Left lung (tissue), 10 donors: ENCODE data around the gene NDUFA7. TPM values are rescaled to one million over a fixed set of nuclear protein-coding genes. Genes with fewer than 3 reads are reported as not detected.
A peak's percentile ranks its signal among the peaks of the same experiment; 100 is the strongest.

ENCODE experiments used
- ATAC-seq: fragments of 200-7000 bp; cut with Tn5 transposase; one replicate; pipeline ENCODE4 v1.9.1; 2020; ENCODE audit warnings: moderate library complexity
- DNase-seq, 4 donors: peaks; one replicate each; pipeline ENCODE4 v3.0.0-alpha.2; 2013 to 2020
- H3K27ac ChIP-seq, 2 donors: fragments of 200-600 bp; sonication (generic) in 1 of 2; one replicate each; pipeline versions ENCODE4 v1.5.0 to v1.8.0; 2020 to 2021
- H3K27me3 ChIP-seq, 2 donors: fragments of 200-600 bp; sonication (generic) in 1 of 2; one replicate each; pipeline versions ENCODE4 v1.5.0 to v1.8.0; 2020 to 2021
- H3K36me3 ChIP-seq, 2 donors: fragments of 200-600 bp; sonication (generic) in 1 of 2; one replicate each; pipeline versions ENCODE4 v1.5.0 to v1.8.0; 2020 to 2021
- H3K4me1 ChIP-seq, 2 donors: fragments of 200-600 bp; one replicate each; pipeline ENCODE4 v1.8.0; 2021
- H3K4me3 ChIP-seq, 2 donors: fragments of 200-600 bp; sonication (generic) in 1 of 2; one replicate each; pipeline versions ENCODE4 v1.5.0 to v1.8.0; 2020 to 2021; ENCODE audit warnings: mild to moderate bottlenecking in 1 of 2
- H3K9me3 ChIP-seq, 2 donors: fragments of 200-600 bp; sonication (generic) in 1 of 2; one replicate each; pipeline versions ENCODE4 v1.5.0 to v1.8.0; 2020 to 2021
- intact Hi-C, 2 donors: fragments of 100-400 bp; cut with DNase I; formaldehyde crosslinking; loops; one replicate each; pipeline versions ENCODE4 v1.11.2 to v1.14.2; 2022
- polyA plus RNA-seq, 6 donors: library from polyadenylated mRNA; unstranded; fragments of 120-200 nt; gene quantifications; one replicate each; pipeline ENCODE4 v1.2.1, GENCODE V29; 2013; ENCODE audit not compliant: insufficient read length in 6 of 6
- total RNA-seq, 2 donors: library from RNA; stranded (reverse); fragmentation: NEBNext Ultra II Directional; extraction: Animal tissue kit (Norgen Biotek cat#: 25700); gene quantifications; one replicate each; pipeline ENCODE4 v1.2.1, GENCODE V29; 2021
- TF ChIP-seq, protein P1 (sequence below), 2 donors: fragments of 200-600 bp; sonication (generic) in 1 of 2; IDR thresholded peaks; one replicate each; pipeline versions ENCODE4 v1.5.0 to v1.8.0; 2021; ENCODE audit warnings: antibody characterized with exemption in 2 of 2
- donor health status: DM: no; HTN: yes; CAD: no.
- donor health status: DM: no; HTN: no; CAD: no.

Gene NDUFA7
- total and polyA plus RNA-seq, 8 donors, result 32.0 to 51.6 (median 38.7) TPM

DNA sequence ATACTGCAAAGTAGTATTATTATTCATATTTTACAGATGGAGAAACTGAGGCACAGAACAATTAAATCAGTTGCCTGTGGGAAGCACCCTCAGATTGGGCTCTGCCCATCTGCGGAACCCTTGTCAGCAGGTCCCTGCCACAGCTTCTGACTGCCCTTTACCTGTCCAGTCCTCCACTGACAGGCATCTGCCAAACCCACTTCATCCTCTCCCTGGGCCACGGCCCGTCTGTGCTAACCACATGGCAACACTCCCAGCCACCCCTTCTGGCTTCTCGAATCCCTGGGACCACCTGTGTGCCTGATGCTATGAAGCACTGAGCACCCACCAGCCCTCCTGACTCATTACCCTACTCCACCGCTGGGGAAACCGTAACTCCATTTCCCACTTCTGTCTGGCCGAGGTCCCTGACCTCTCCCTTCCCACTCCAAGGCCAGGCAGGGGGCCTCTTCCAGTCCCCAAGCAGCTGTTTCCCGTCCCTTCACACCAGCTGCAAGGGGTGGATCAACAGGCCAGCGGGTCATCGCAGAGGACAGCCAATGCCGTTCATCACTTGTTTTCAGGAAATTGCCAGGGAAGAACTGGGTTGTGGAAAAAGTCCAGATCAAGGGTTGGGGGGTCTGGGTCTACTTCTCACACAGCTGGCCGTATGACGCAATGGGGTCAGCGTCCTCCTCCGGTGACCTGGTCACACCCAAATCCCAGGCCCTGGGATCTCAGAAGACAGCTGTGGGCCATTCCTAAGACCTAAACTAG lies 19.3 kb upstream of the NDUFA7 start:
- Histone ChIP-seq H3K27ac (peak overlapping the region in 1 of 2 donors; percentile 94), H3K27me3 (peaks cover 6 to 84% of the 10 kb centered on the region in 2 donors), H3K36me3 (no peaks in the 10 kb centered on the region), H3K4me3 (no peak overlapping the region), H3K4me1 (peaks cover 0 to 42% of the 10 kb centered on the region in 2 donors), H3K9me3 (no peaks in the 10 kb centered on the region)
- TF ChIP-seq, protein P1, sequence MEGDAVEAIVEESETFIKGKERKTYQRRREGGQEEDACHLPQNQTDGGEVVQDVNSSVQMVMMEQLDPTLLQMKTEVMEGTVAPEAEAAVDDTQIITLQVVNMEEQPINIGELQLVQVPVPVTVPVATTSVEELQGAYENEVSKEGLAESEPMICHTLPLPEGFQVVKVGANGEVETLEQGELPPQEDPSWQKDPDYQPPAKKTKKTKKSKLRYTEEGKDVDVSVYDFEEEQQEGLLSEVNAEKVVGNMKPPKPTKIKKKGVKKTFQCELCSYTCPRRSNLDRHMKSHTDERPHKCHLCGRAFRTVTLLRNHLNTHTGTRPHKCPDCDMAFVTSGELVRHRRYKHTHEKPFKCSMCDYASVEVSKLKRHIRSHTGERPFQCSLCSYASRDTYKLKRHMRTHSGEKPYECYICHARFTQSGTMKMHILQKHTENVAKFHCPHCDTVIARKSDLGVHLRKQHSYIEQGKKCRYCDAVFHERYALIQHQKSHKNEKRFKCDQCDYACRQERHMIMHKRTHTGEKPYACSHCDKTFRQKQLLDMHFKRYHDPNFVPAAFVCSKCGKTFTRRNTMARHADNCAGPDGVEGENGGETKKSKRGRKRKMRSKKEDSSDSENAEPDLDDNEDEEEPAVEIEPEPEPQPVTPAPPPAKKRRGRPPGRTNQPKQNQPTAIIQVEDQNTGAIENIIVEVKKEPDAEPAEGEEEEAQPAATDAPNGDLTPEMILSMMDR (IDR thresholded peaks at IDR 0.05), result peak in 1 of 2 donors; percentile 35
- ATAC-seq, result no peak
- intact Hi-C loops, result no loop called here
- DNase-seq, result peak in 2 of 4 donors; percentile 71 to 85

DNA sequence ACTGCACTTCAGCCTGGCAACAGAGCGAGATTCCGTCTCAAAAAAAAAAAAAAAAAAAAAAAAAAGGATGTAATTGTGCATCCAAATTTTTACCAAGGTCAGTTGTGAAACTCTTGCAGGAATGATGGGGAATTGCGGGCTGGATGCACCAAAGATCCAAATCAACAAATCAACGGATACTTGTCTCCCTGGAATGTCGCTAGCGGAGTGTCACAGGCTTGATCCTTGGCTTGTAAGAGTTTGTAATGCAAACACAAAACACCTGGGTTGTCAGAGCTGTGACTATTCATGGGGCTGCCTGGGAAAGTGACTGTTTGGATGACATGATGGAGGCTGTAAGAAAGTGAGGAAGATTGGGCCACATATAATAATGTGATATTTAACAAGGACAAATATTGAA lies 17.7 kb upstream of the NDUFA7 start:
- intact Hi-C loops, result no loop called here
- H3K9me3 ChIP-seq, result no peaks in the 10 kb centered on the region
- H3K4me3 ChIP-seq, result no peak overlapping the region
- H3K27ac ChIP-seq, result no peak overlapping the region
- H3K36me3 ChIP-seq, result no peaks in the 10 kb centered on the region
- TF ChIP-seq, protein P1 (IDR thresholded peaks at IDR 0.05), result no peak
- peaks cover 0 to 58% of the 10 kb centered on the region in 2 donors for H3K4me1 ChIP-seq
- ATAC-seq (no peak), DNase-seq (no peak)
- peaks cover 15 to 85% of the 10 kb centered on the region in 2 donors for H3K27me3 ChIP-seq

DNA sequence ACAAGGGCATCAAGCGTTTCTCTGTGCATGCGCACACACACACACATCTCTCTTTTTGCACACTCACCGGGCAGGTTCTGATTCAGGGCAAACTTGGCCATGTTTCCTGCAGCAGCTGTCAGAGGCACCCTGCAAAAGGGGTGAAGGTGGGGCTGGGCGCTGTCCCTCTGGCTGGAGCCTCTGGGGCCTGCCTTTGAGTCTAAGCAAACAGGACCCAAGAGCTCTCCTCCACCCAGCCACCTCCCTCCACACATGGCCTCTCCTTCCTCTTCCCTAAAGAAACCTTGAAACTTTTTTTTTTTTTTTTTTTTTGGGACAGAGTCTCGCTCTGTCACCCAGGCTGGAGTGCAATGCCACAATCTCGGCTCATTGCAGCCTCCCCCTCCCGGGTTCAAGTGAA lies 16.6 kb upstream of the NDUFA7 start:
- Histone ChIP-seq H3K36me3 (no peaks in the 10 kb centered on the region), H3K27me3 (peaks cover 24 to 85% of the 10 kb centered on the region in 2 donors), H3K4me1 (peaks cover 0 to 54% of the 10 kb centered on the region in 2 donors), H3K4me3 (no peak overlapping the region), H3K27ac (no peak overlapping the region), H3K9me3 (no peaks in the 10 kb centered on the region)
- no peak for DNase-seq
- TF ChIP-seq, protein P1 (IDR thresholded peaks at IDR 0.05), result no peak
- intact Hi-C loops, result no loop called here
- ATAC-seq, result no peak

DNA sequence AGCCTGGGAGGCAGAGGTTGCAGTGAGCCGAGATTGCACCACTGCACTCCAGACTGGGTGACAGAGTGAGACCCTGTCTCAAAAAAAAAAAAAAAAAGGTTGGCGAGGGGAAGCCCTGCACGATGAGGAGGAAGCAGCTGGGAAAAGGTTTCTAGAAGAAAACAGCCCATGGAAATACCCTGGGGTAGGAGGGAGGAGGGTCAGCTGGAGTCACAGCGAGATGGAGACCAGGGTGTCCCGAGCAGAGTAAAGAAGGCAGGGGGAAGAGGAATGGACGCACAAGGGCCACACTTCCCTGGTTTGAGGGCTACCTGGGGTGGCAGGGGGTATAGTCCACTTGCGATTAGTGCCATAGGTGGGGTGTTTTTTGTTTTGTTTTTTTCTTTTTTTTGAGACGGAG lies 15.5 kb upstream of the NDUFA7 start:
- intact Hi-C loops, result no loop called here

DNA sequence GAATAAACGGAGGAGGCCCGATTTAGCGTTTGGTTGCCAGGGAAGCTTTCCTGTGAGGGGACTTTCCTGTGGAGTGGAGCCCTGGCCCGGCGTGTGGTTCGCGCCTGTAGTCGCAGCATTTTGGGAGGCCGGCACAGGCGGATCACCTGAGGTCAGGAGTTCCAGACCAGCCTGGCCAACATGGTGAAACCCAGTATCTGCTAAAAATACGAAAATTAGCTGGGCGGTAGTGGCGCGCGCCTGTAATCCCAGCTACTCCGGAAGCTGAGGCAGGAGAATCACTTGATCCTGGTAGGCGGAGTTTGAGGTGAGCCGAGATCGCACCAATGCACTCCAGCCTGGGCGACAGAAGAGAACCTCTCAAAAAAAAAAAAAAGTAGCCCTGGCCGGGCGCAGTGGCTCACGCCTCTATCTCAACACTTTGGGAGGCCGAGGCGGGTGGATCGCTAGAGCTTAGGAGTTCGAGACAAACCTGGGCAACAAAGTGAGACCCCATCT lies 14.9 kb upstream of the NDUFA7 start:
- H3K4me3 ChIP-seq, result no peak overlapping the region
- no peaks in the 10 kb centered on the region for H3K9me3 ChIP-seq
- ATAC-seq, result peak; percentile 25
- peaks cover 24 to 75% of the 10 kb centered on the region in 2 donors for H3K27me3 ChIP-seq
- TF ChIP-seq, protein P1 (IDR thresholded peaks at IDR 0.05), result no peak
- DNase-seq, result no peak
- H3K27ac ChIP-seq, result peak overlapping the region in 1 of 2 donors; percentile 18
- intact Hi-C loops, result no loop called here
- H3K4me1 ChIP-seq, result peaks cover 0 to 48% of the 10 kb centered on the region in 2 donors
- no peaks in the 10 kb centered on the region for H3K36me3 ChIP-seq

More for the DNA sequence above, 15.5 kb upstream of the NDUFA7 start:
- ATAC-seq (no peak), DNase-seq (no peak)
- H3K27ac ChIP-seq, result peak overlapping the region in 1 of 2 donors; percentile 8
- TF ChIP-seq, protein P1 (IDR thresholded peaks at IDR 0.05), result no peak
- no peaks in the 10 kb centered on the region for H3K36me3 ChIP-seq
- peaks cover 24 to 80% of the 10 kb centered on the region in 2 donors for H3K27me3 ChIP-seq
- no peaks in the 10 kb centered on the region for H3K9me3 ChIP-seq
- peaks cover 0 to 51% of the 10 kb centered on the region in 2 donors for H3K4me1 ChIP-seq
- no peak overlapping the region for H3K4me3 ChIP-seq
